ENCODE results near the gene ABHD3.

GRCh38 chr18:21612125-21613039, 92.2 kb downstream of the ABHD3 start, which contains the start of gene SNRPD1:
- peak in 1 of 3 donors; percentile 69 for TF ChIP-seq CTCF (IDR thresholded peaks at IDR 0.05)
- TF ChIP-seq POLR2A (IDR thresholded peaks at IDR 0.05), result no peak

All from lower leg skin (tissue), 3 donors.